Thyroid gland (tissue), 4 donors: Measurements from ENCODE around the gene AKT1. TPM values are rescaled to one million over a fixed set of nuclear protein-coding genes. Genes with fewer than 3 reads are reported as not detected.
"Not testable (repeated sequence)": the region's sequence is repeated elsewhere in the genome, so short reads cannot be mapped to it uniquely, and the experiment has no call there.

Experiments
- DNase-seq, 2 donors: peaks; one replicate each; pipeline ENCODE4 v3.0.0-alpha.2; 2019
- H3K27ac ChIP-seq, 3 donors: fragments of 200-600 bp; sonication (generic); 1 replicate in 2 of 3; 2 replicates in 1 of 3; pipeline ENCODE4 v1.5.1; 2016 to 2019; ENCODE audit warnings: mild to moderate bottlenecking in 1 of 3, moderate library complexity in 1 of 3
- H3K27me3 ChIP-seq: fragments of 200-600 bp; sonication (generic); one replicate; pipeline ENCODE4 v1.5.1; 2019
- H3K36me3 ChIP-seq, 2 donors: fragments of 200-600 bp; sonication (generic); one replicate each; pipeline ENCODE4 v1.5.1; 2016 to 2019
- H3K4me1 ChIP-seq, 2 donors: fragments of 200-600 bp; sonication (generic); one replicate each; pipeline ENCODE4 v1.5.1; 2017 to 2019
- H3K4me3 ChIP-seq, 3 donors: fragments of 200-600 bp; sonication (generic); replicated peaks in 1 of 3; 1 replicate in 2 of 3; 2 replicates in 1 of 3; pipeline ENCODE4 v1.5.1; 2016; ENCODE audit warnings: mild to moderate bottlenecking in 1 of 3
- H3K9me3 ChIP-seq: fragments of 200-600 bp; sonication (generic); one replicate; pipeline ENCODE4 v1.5.1; 2017
- CTCF ChIP-seq, 6 experiments: fragments of 200-600 bp in 3 of 6; fragments of 450-650 bp in 3 of 6; sonication (generic) in 3 of 6; IDR thresholded peaks; one replicate each; pipeline ENCODE4 v1.5.1; 2016 to 2019; ENCODE audit warnings: antibody characterized with exemption in 6 of 6, mild to moderate bottlenecking in 2 of 6, inconsistent platforms in 1 of 6, moderate library complexity in 1 of 6
- POLR2A ChIP-seq, 2 donors: fragments of 450-650 bp; IDR thresholded peaks; one replicate each; pipeline ENCODE4 v1.6.1; 2017; ENCODE audit warnings: antibody characterized with exemption in 2 of 2, mild to moderate bottlenecking in 2 of 2, moderate library complexity in 1 of 2
- WGBS, 2 donors: methylation state at CpG; one replicate each; pipeline ENCODE4 v1.1.5; 2017; 5-methylcytosine and 5-hydroxymethylcytosine counted together
- intact Hi-C: fragments of 100-400 bp; cut with DNase I; formaldehyde crosslinking; loops from one replicate; pipeline ENCODE4 v1.15.1; 2023
- total RNA-seq, 4 donors: library from RNA; depleted of rRNA; stranded (reverse); fragments of >200 nt; gene quantifications; one replicate each; pipeline ENCODE4 v1.2.3, GENCODE V29; 2016

Gene AKT1
- total RNA-seq, 4 donors from 2014 or later = 99.8 to 179 (median 152) TPM

DNA sequence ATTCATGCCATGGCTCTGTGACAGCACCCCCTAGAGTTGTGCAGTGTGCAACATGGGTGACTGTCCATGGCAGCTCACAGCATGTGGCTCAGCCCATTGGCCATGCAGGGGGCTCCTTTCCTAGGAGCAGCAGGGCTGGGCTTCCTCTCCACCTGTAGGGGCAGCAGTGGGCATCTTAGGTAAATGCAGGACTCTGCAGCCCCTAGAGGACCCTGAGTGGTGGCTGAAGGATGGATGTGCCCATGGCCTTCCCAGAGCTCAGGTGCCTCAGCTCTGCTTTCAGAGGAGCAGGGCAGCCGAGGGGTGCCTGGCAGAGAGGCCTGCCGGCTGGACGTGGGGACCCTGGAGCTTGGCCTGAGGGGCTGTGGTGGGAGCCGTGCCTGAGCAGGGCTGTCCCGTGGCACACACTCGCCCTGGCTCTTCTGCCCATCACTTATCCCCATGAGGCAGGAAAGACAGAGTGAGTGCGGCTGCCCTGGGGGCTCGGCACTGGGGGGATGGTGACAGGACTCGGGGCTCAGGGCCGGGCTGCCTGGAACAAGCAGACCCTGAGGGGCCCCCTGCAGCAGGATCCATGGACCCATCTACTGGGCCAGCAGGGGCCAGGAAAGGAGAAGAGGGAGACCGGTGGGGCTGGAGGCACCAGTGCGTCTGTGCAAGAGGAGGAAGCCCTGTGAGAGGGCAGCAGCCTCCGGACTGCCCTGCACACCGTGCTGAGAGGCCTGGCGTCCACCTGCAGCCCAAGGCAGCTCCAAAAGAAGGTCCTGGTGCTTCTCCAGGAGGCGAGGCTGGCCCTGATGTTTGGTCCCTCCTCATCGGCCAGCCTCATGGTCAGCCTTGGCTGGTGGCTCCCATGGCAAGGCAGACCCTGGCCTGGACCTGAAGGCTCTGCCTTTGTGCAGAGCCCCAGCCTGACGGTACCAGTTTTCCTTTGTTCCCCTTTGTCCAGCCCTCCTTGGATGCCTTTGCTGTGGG, 63.9 kb downstream of the AKT1 start:
- TF ChIP-seq POLR2A (IDR thresholded peaks at IDR 0.05) (no peak), CTCF (IDR thresholded peaks at IDR 0.05) (peak in 1 of 6 experiments; percentile 16)
- intact Hi-C loops = no loop called here
- Histone ChIP-seq H3K9me3 (no peaks in the 10 kb centered on the region), H3K4me3 (no peak overlapping the region), H3K27ac (peak overlapping the region in 2 of 3 donors; percentile 46 to 60), H3K27me3 (no peaks in the 10 kb centered on the region), H3K4me1 (peaks cover 11 to 41% of the 10 kb centered on the region in 2 donors), H3K36me3 (no peaks in the 10 kb centered on the region)
- 86 to 92% methylated on average over 12 to 14 of the region's 18 CpGs for WGBS, 2 donors
- no peak for DNase-seq

DNA sequence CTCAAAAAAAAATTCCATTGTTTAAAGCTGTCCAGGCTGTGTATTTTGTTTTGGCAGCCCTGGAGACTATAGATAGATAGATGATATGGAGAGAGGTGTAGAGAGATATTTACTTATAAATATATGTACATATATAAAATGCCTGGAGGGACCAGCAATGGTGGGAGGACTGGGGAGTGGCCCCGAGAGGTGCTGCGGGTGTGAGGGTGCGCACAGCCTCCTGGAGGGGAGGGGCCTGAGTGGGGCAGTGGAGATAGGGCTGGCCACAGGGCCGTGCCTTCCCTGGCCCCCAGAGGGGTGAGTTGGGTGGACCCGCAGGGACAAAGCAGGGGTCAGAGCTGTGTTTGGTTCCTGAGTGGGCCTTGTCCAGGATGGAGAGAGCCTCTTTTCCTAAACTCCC, 65.1 kb downstream of the AKT1 start:
- Histone ChIP-seq H3K27ac (no peak overlapping the region), H3K27me3 (no peaks in the 10 kb centered on the region), H3K4me3 (no peak overlapping the region), H3K9me3 (no peaks in the 10 kb centered on the region), H3K4me1 (peaks cover 11 to 35% of the 10 kb centered on the region in 2 donors), H3K36me3 (no peaks in the 10 kb centered on the region)
- no peak for DNase-seq
- WGBS, 2 donors = 86 to 87% methylated on average over 5 of the region's 5 CpGs
- TF ChIP-seq CTCF (IDR thresholded peaks at IDR 0.05) = no peak
- TF ChIP-seq POLR2A (IDR thresholded peaks at IDR 0.05) = no peak
- intact Hi-C loops = no loop called here

- Histone ChIP-seq H3K4me1 (peaks cover 13 to 35% of the 10 kb centered on the region in 2 donors), H3K9me3 (no peaks in the 10 kb centered on the region), H3K4me3 (no peak overlapping the region), H3K36me3 (no peaks in the 10 kb centered on the region), H3K27me3 (no peaks in the 10 kb centered on the region), H3K27ac (no peak overlapping the region)
- no peak for TF ChIP-seq CTCF (IDR thresholded peaks at IDR 0.05)
- TF ChIP-seq POLR2A (IDR thresholded peaks at IDR 0.05) = no peak
- intact Hi-C loops = no loop called here
- WGBS, 2 donors = 91 to 93% methylated on average over 16 of the region's 16 CpGs
- DNase-seq = no peak
Observed at GRCh38 chr14:104729835-104730181, 65.7 kb downstream of the AKT1 start.

- intact Hi-C loops, DNase-seq: not testable (repeated sequence)
- 92% methylated on average over 23 to 31 of the region's 73 CpGs for WGBS, 2 donors
Observed at GRCh38 chr14:104729176-104729834, 66.2 kb downstream of the AKT1 start.

GRCh38 chr14:104728631-104729030, 66.9 kb downstream of the AKT1 start:
- 89 to 90% methylated on average over 13 to 16 of the region's 17 CpGs for WGBS, 2 donors
- Histone ChIP-seq H3K4me3 (no peak overlapping the region), H3K9me3 (no peaks in the 10 kb centered on the region), H3K27ac (no peak overlapping the region), H3K27me3 (no peaks in the 10 kb centered on the region), H3K4me1 (peaks cover 21 to 41% of the 10 kb centered on the region in 2 donors), H3K36me3 (no peaks in the 10 kb centered on the region)
- no peak for TF ChIP-seq POLR2A (IDR thresholded peaks at IDR 0.05)
- TF ChIP-seq CTCF (IDR thresholded peaks at IDR 0.05) = no peak
- DNase-seq = no peak
- intact Hi-C loops = no loop called here

More at GRCh38 chr14:104729176-104729834, 66.2 kb downstream of the AKT1 start:
- H3K9me3 ChIP-seq, H3K27me3 ChIP-seq, H3K27ac ChIP-seq, H3K4me3 ChIP-seq, H3K36me3 ChIP-seq: not testable (repeated sequence)
- H3K4me1 ChIP-seq = peaks cover 18 to 40% of the 10 kb centered on the region in 2 donors
